Naive thymus-derived CD4-positive, alpha-beta T cell (primary cell): ENCODE data around the gene CLTCL1. TPM values are rescaled to one million over a fixed set of nuclear protein-coding genes. Genes with fewer than 3 reads are reported as not detected.

Experiments
- ATAC-seq: fragments of 150-1000 bp; cut with Tn5 transposase; 2 replicates; pipeline ENCODE4 v1.10.0; 2021; ENCODE audit warnings: mild to moderate bottlenecking, moderate library complexity
- CTCF ChIA-PET: fragments of 350-600 bp; sonication (Branson Sonifier 250); formaldehyde crosslinking; loops from one replicate; lab custom pipeline; 2021; ENCODE audit warnings: antibody characterized with exemption; lab: Charles Lee
- POLR2A ChIA-PET: fragments of 350-600 bp; sonication (Branson Sonifier 250); formaldehyde crosslinking; loops from one replicate; lab custom pipeline; 2021; ENCODE audit warnings: antibody characterized with exemption, inconsistent platforms; lab: Charles Lee
- DNase-seq, 9 donors: peaks; one replicate each; pipeline versions ENCODE4 v3.0.0 to v3.0.0-alpha.2; 2020 to 2022; ENCODE audit warnings: mixed read lengths in 1 of 9
- H3K27ac ChIP-seq: one replicate; pipeline ENCODE4 v1.7.0; 2013; ENCODE audit warnings: mild to moderate bottlenecking, low read depth, low read length, moderate library complexity
- H3K27me3 ChIP-seq, 2 donors: one replicate each; pipeline ENCODE4 v1.7.0; 2013; ENCODE audit warnings: low read length in 2 of 2, mild to moderate bottlenecking in 2 of 2, moderate library complexity in 2 of 2; ENCODE audit not compliant: control insufficient read depth in 2 of 2, insufficient read depth in 2 of 2
- H3K36me3 ChIP-seq, 3 experiments: 1 replicate in 2 of 3; 2 replicates in 1 of 3; pipeline ENCODE4 v1.7.0; 2013; ENCODE audit warnings: low read length in 3 of 3, mild to moderate bottlenecking in 3 of 3, moderate library complexity in 1 of 3; ENCODE audit not compliant: insufficient read depth in 3 of 3, control insufficient read depth in 2 of 3
- H3K4me1 ChIP-seq, 2 donors: one replicate each; pipeline ENCODE4 v1.7.0; 2013; ENCODE audit warnings: low read length in 2 of 2, mild to moderate bottlenecking in 2 of 2, moderate library complexity in 1 of 2; ENCODE audit not compliant: control insufficient read depth in 2 of 2, insufficient read depth in 2 of 2
- H3K4me3 ChIP-seq: 2 replicates; pipeline ENCODE4 v1.7.0; 2013; ENCODE audit warnings: mild to moderate bottlenecking, low read length
- H3K9me3 ChIP-seq, 3 experiments: 1 replicate in 2 of 3; 2 replicates in 1 of 3; pipeline ENCODE4 v1.7.0; 2013; ENCODE audit warnings: low read length in 3 of 3; ENCODE audit not compliant: control insufficient read depth in 2 of 3
- H3K27ac Mint-ChIP-seq, 9 donors: one replicate each; pipeline ENCODE4 v1.8.0; 2020 to 2022; ENCODE audit warnings: mixed read lengths in 9 of 9, mild to moderate bottlenecking in 8 of 9, moderate library complexity in 5 of 9, inconsistent platforms in 2 of 9
- H3K27me3 Mint-ChIP-seq, 5 donors: one replicate each; pipeline ENCODE4 v1.8.0; 2021 to 2022; ENCODE audit warnings: mixed read lengths in 5 of 5, mild to moderate bottlenecking in 1 of 5
- H3K36me3 Mint-ChIP-seq, 5 donors: one replicate each; pipeline ENCODE4 v1.8.0; 2020 to 2022; ENCODE audit warnings: mixed read lengths in 5 of 5, mild to moderate bottlenecking in 3 of 5, inconsistent platforms in 1 of 5
- H3K4me1 Mint-ChIP-seq, 7 donors: one replicate each; pipeline ENCODE4 v1.8.0; 2020 to 2022; ENCODE audit warnings: mixed read lengths in 7 of 7, mild to moderate bottlenecking in 3 of 7, inconsistent platforms in 1 of 7
- H3K4me3 Mint-ChIP-seq, 10 donors: one replicate each; pipeline ENCODE4 v1.8.0; 2020 to 2022; ENCODE audit warnings: mild to moderate bottlenecking in 10 of 10, mixed read lengths in 10 of 10, moderate library complexity in 6 of 10, inconsistent platforms in 2 of 10
- H3K9me3 Mint-ChIP-seq, 11 donors: one replicate each; pipeline ENCODE4 v1.8.0; 2020 to 2022; ENCODE audit warnings: mixed read lengths in 11 of 11, mild to moderate bottlenecking in 4 of 11, inconsistent platforms in 1 of 11, moderate library complexity in 1 of 11
- intact Hi-C, 2 donors: fragments of 100-400 bp; cut with micrococcal nuclease; formaldehyde crosslinking; loops; one replicate each; pipeline ENCODE4 v1.15.1; 2023
- polyA plus RNA-seq, 2 donors: library from polyadenylated mRNA; unstranded; fragments of 300-500 nt; fragmentation: Illumina TruSeq; gene quantifications; one replicate each; pipeline ENCODE4 v1.2.3, GENCODE V29; 2021
- total RNA-seq, 6 experiments: library from RNA in 5 of 6; stranded (reverse) in 5 of 6; gene quantifications; 1 replicate in 5 of 6; 2 replicates in 1 of 6; pipeline ENCODE4 v1.2.3 and lab custom pipeline; 2021 to 2026

CLTCL1 gene
- total and polyA plus RNA-seq, 7 experiments from 2014 or later = 0.22 to 3.1 (median 1.2) TPM

GRCh38 chr22:19244600-19245352 is 46.7 kb downstream of the CLTCL1 start:
- Histone ChIP-seq H3K27me3 (no peaks in the 10 kb centered on the region), H3K36me3 (no peaks in the 10 kb centered on the region), H3K4me3 (no peak overlapping the region), H3K4me1 (no peaks in the 10 kb centered on the region), H3K9me3 (no peaks in the 10 kb centered on the region), H3K27ac (no peak overlapping the region)
- intact Hi-C loops = no loop called here
- H3K4me3 Mint-ChIP-seq = no peak overlapping the region
- H3K27me3 Mint-ChIP-seq = peaks cover 0 to 6% (median 0%) of the 10 kb centered on the region in 5 donors
- no peak overlapping the region for H3K27ac Mint-ChIP-seq
- ChIA-PET POLR2A (no interaction called here), CTCF (interaction anchor here (0.6 kb wide), 1 partner anchor 1522 kb away, joined by 3 read pairs; no protein-coding TSS in a partner anchor)
- ATAC-seq (no peak), DNase-seq (no peak)
- peaks cover 0 to 6% (median 0%) of the 10 kb centered on the region in 5 donors for H3K36me3 Mint-ChIP-seq
- no peaks in the 10 kb centered on the region for H3K9me3 Mint-ChIP-seq
- no peaks in the 10 kb centered on the region for H3K4me1 Mint-ChIP-seq

GRCh38 chr22:19242699-19243098 is 48.8 kb downstream of the CLTCL1 start:
- CTCF ChIA-PET = no interaction called here
- peaks cover 0 to 6% (median 0%) of the 10 kb centered on the region in 5 donors for H3K27me3 Mint-ChIP-seq
- intact Hi-C loops = no loop called here
- Histone ChIP-seq H3K27ac (no peak overlapping the region), H3K4me3 (no peak overlapping the region), H3K36me3 (no peaks in the 10 kb centered on the region), H3K9me3 (no peaks in the 10 kb centered on the region), H3K4me1 (no peaks in the 10 kb centered on the region), H3K27me3 (no peaks in the 10 kb centered on the region)
- no peaks in the 10 kb centered on the region for H3K36me3 Mint-ChIP-seq
- no peaks in the 10 kb centered on the region for H3K9me3 Mint-ChIP-seq
- no peak overlapping the region for H3K27ac Mint-ChIP-seq
- DNase-seq (no peak), ATAC-seq (no peak)
- POLR2A ChIA-PET = no interaction called here
- no peaks in the 10 kb centered on the region for H3K4me1 Mint-ChIP-seq
- H3K4me3 Mint-ChIP-seq = no peak overlapping the region

GRCh38 chr22:19241593-19241906 is 50.0 kb downstream of the CLTCL1 start:
- Histone ChIP-seq H3K27ac (no peak overlapping the region), H3K4me3 (no peak overlapping the region), H3K36me3 (no peaks in the 10 kb centered on the region), H3K9me3 (no peaks in the 10 kb centered on the region), H3K27me3 (no peaks in the 10 kb centered on the region), H3K4me1 (no peaks in the 10 kb centered on the region)
- Mint-ChIP-seq H3K9me3 (no peaks in the 10 kb centered on the region), H3K27me3 (peaks cover 0 to 11% (median 0%) of the 10 kb centered on the region in 5 donors), H3K27ac (no peak overlapping the region), H3K4me3 (no peak overlapping the region), H3K36me3 (no peaks in the 10 kb centered on the region), H3K4me1 (no peaks in the 10 kb centered on the region)
- CTCF ChIA-PET = no interaction called here
- ATAC-seq (no peak), DNase-seq (no peak)
- intact Hi-C loops = no loop called here
- POLR2A ChIA-PET = no interaction called here

DNA sequence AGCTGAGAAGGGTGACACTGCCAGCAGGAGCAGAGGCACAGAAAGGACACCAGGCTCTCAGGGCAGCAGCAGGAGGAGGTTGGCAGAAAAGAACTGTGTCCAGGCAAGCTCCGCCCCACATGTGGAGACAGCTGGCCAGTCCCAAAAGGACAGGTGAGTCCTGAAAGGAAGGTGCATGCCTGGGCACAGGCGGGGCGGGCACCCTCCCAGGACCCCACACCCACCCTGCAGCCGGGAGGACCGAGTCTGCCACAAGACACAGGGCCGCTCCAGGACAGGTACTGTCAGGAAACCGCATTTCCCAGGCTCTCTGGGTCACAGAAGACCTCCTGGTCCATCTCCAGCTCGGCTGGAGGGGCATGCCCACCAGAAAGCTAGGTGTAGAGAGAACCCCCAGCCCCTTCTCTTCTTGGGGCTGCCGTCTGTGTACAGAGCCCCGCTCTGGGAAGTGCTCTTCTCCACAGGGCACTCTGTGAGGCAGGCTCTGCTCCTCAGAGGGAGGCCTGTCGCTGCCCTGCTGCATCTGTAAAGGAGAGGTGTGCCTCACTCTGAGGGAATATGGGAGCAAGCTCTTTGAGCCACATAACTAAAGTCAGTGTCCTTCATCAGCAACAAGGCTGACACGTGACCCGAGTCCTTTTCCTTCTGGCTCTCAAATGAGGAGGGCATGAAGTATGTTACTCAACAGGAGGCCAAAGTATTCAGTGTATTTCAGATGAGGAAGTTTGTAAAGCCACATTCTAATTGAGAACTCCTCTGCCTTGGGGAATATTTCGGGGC is 50.5 kb downstream of the CLTCL1 start:
- Mint-ChIP-seq H3K9me3 (no peaks in the 10 kb centered on the region), H3K27ac (no peak overlapping the region), H3K4me1 (no peaks in the 10 kb centered on the region), H3K36me3 (no peaks in the 10 kb centered on the region), H3K27me3 (peaks cover 0 to 11% (median 0%) of the 10 kb centered on the region in 5 donors), H3K4me3 (no peak overlapping the region)
- ChIA-PET CTCF (no interaction called here), POLR2A (no interaction called here)
- no peaks in the 10 kb centered on the region for H3K36me3 ChIP-seq
- DNase-seq = no peak
- no peaks in the 10 kb centered on the region for H3K4me1 ChIP-seq
- peak; percentile 49 for ATAC-seq
- no peaks in the 10 kb centered on the region for H3K27me3 ChIP-seq
- H3K4me3 ChIP-seq = no peak overlapping the region
- intact Hi-C loops = no loop called here
- no peaks in the 10 kb centered on the region for H3K9me3 ChIP-seq
- no peak overlapping the region for H3K27ac ChIP-seq

DNA sequence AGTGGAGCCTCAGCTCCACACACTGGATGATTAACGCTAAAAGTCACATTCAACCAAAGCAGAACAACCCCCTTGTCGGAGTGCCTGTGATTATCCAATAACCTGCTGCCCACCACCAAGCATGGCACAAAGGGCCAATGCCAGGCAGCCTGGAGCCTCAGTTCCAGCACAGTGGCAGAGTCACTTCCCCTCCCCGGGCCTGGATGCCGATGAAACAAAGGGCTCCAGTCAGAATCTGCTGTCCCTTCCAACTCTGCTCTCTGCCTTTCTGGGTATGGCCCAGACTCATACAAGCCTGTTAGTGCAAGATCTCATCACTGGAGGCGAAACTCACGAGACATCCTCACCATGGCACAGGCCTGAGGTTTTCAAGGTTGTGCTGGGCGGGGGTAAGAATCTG is 52.1 kb downstream of the CLTCL1 start:
- Histone ChIP-seq H3K27me3 (no peaks in the 10 kb centered on the region), H3K4me3 (no peak overlapping the region), H3K36me3 (no peaks in the 10 kb centered on the region), H3K27ac (no peak overlapping the region), H3K9me3 (no peaks in the 10 kb centered on the region), H3K4me1 (no peaks in the 10 kb centered on the region)
- intact Hi-C loops = no loop called here
- Mint-ChIP-seq H3K4me1 (no peaks in the 10 kb centered on the region), H3K27me3 (peaks cover 0 to 19% (median 0%) of the 10 kb centered on the region in 5 donors), H3K27ac (no peak overlapping the region), H3K9me3 (no peaks in the 10 kb centered on the region), H3K4me3 (no peak overlapping the region), H3K36me3 (no peaks in the 10 kb centered on the region)
- ChIA-PET CTCF (no interaction called here), POLR2A (no interaction called here)
- ATAC-seq = no peak
- DNase-seq = no peak

GRCh38 chr22:19238900-19239299 is 52.6 kb downstream of the CLTCL1 start:
- Histone ChIP-seq H3K4me1 (no peaks in the 10 kb centered on the region), H3K9me3 (no peaks in the 10 kb centered on the region), H3K27ac (no peak overlapping the region), H3K4me3 (no peak overlapping the region), H3K27me3 (no peaks in the 10 kb centered on the region), H3K36me3 (no peaks in the 10 kb centered on the region)
- no peaks in the 10 kb centered on the region for H3K9me3 Mint-ChIP-seq
- H3K27me3 Mint-ChIP-seq = peaks cover 0 to 19% (median 0%) of the 10 kb centered on the region in 5 donors
- H3K27ac Mint-ChIP-seq = no peak overlapping the region
- ChIA-PET POLR2A (no interaction called here), CTCF (no interaction called here)
- ATAC-seq = no peak
- no peak for DNase-seq
- no peak overlapping the region for H3K4me3 Mint-ChIP-seq
- H3K4me1 Mint-ChIP-seq = no peaks in the 10 kb centered on the region
- peaks cover 0 to 2% (median 0%) of the 10 kb centered on the region in 5 donors for H3K36me3 Mint-ChIP-seq
- intact Hi-C loops = no loop called here
